Ureter (tissue), 1 donor: ENCODE measurements around the gene MSI2. TPM values are rescaled to one million over a fixed set of nuclear protein-coding genes. Genes with fewer than 3 reads are reported as not detected.

ENCODE experiments used
- DNase-seq: peaks from one replicate; pipeline ENCODE4 v3.0.0-alpha.2; 2020; ENCODE audit warnings: low spot score
- total RNA-seq: library from RNA; stranded (reverse); gene quantifications from one replicate; pipeline ENCODE4 v1.2.4, GENCODE V29; 2023
- donor health status: DM: yes; HTN: yes; CAD: no.

The MSI2 gene
- total RNA-seq, 1 donor from 2014 or later: 230 TPM

GRCh38 chr17:57634713-57635465 is 378.6 kb downstream of the MSI2 start:
- DNase-seq: no peak

GRCh38 chr17:57636274-57636673 is 380.0 kb downstream of the MSI2 start:
- DNase-seq: no peak

- DNase-seq: no peak
Measured at GRCh38 chr17:57636985-57637665, 380.8 kb downstream of the MSI2 start.

- DNase-seq: no peak
Measured at GRCh38 chr17:57637666-57638010, 381.3 kb downstream of the MSI2 start.

GRCh38 chr17:57638284-57638683 is 382.0 kb downstream of the MSI2 start:
- DNase-seq: no peak

GRCh38 chr17:57639381-57639780 is 383.1 kb downstream of the MSI2 start:
- DNase-seq: no peak

- DNase-seq: no peak
Measured at GRCh38 chr17:57640079-57640478, 383.8 kb downstream of the MSI2 start.

- no peak for DNase-seq
Measured at GRCh38 chr17:57641761-57642160, 385.4 kb downstream of the MSI2 start.

- no peak for DNase-seq
Measured at GRCh38 chr17:57643062-57643461, 386.7 kb downstream of the MSI2 start.

GRCh38 chr17:57644326-57644725 is 388.0 kb downstream of the MSI2 start:
- DNase-seq: no peak

GRCh38 chr17:57645950-57646665 is 389.8 kb downstream of the MSI2 start:
- DNase-seq: no peak

GRCh38 chr17:57648720-57649119 is 392.4 kb downstream of the MSI2 start:
- no peak for DNase-seq

- DNase-seq: no peak
Measured at GRCh38 chr17:57649191-57649590, 392.9 kb downstream of the MSI2 start.

GRCh38 chr17:57649731-57650484 is 393.6 kb downstream of the MSI2 start:
- DNase-seq: no peak

- DNase-seq: no peak
Measured at GRCh38 chr17:57650548-57650947, 394.2 kb downstream of the MSI2 start.

- DNase-seq: no peak
Measured at GRCh38 chr17:57651451-57651850, 395.1 kb downstream of the MSI2 start.

GRCh38 chr17:57651996-57652395 is 395.7 kb downstream of the MSI2 start:
- no peak for DNase-seq

GRCh38 chr17:57652811-57653210 is 396.5 kb downstream of the MSI2 start:
- DNase-seq: no peak

- DNase-seq: no peak
Measured at GRCh38 chr17:57653279-57653678, 397.0 kb downstream of the MSI2 start.

GRCh38 chr17:57654040-57654775 is 397.9 kb downstream of the MSI2 start:
- no peak for DNase-seq

GRCh38 chr17:57655553-57655952 is 399.2 kb downstream of the MSI2 start:
- DNase-seq: no peak
